Left renal cortex interstitium (tissue), 4 donors: ENCODE data around the gene VAT1L. TPM values are rescaled to one million over a fixed set of nuclear protein-coding genes. Genes with fewer than 3 reads are reported as not detected.

Source experiments
- DNase-seq, 4 donors: peaks; one replicate each; pipeline ENCODE4 v3.0.0-alpha.2; 2013; ENCODE audit warnings: low read depth in 4 of 4, low spot score in 2 of 4, missing footprints in 1 of 4
- polyA plus RNA-seq, 4 donors: library from polyadenylated mRNA; unstranded; fragments of 120-200 nt; gene quantifications; one replicate each; pipeline ENCODE4 v1.2.1, GENCODE V29; 2013; ENCODE audit not compliant: insufficient read length in 4 of 4

The VAT1L gene
- polyA plus RNA-seq, 4 donors: 3.6 to 5.1 (median 4.8) TPM

GRCh38 chr16:77898671-77899211 is 110.4 kb downstream of the VAT1L start:
- no peak for DNase-seq

GRCh38 chr16:77899416-77899815 is 111.1 kb downstream of the VAT1L start:
- no peak for DNase-seq

DNA sequence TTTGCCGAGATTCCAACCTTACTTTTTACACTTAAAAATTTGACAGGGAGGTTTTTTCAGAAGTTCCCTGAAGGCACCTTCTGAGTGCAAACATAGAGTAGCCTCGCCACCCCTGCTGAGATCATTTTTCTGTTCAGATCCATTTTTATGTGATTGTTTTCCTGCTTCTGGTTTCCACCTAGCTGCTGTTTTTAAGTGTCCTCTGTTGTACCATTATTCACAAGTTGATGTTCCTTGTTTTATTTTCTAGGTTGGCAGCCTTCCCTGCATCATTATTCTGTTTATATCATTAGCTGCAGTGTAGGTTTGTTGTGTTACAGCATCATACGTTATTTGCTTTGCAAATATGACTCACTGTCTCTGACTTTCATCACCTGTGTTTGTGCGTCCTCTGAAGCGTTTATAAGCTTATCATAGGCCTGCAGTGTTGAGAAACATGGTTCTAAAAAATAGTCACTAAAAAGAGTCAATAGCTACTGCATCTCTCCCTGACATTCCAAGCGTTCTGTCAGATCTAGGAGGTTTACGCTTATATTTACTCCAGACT is 117.1 kb downstream of the VAT1L start:
- no peak for DNase-seq

- no peak for DNase-seq
Measured at GRCh38 chr16:77910021-77910420, 121.7 kb downstream of the VAT1L start.

DNA sequence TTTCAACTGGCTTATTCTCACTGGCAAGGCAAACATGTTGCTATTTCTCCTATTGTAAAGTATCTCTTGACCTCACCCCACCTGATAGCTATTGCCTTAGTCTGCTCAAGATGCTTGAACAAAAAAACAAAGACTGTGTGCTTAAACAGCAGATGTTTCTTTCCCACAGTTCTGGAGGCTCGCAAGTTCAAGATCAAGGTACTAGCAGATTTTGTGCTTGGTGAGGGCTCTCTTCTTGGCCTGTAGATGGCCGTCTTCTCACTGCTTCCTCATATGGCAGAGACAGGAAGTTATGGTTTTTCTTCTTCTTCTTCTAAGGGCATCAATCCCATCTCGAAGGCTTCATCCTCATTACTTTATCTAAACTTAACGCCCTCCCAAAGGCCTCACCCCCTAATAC is 124.3 kb downstream of the VAT1L start:
- DNase-seq: no peak

- DNase-seq: no peak
Measured at GRCh38 chr16:77913738-77914253, 125.4 kb downstream of the VAT1L start.

- DNase-seq: no peak
Measured at GRCh38 chr16:77916111-77916510, 127.7 kb downstream of the VAT1L start.

DNA sequence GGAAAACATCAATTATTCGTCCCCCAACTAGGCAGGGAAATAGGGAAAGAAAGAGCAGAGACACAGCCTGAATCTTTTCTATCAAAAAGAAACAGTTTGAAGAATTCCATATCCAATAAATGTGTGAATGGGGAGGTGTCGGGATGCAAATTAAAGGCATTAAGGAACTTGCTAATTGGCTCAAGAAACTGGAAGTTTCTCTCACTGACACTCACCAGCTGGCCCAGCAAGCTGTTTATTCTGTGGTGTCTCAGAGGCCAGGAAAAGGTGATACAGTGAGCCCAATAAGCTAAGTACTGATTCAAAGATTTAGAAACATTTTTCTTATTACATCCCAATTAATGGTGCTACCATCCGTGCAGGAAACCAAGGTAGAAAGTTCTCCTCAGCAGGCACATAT is 129.6 kb downstream of the VAT1L start:
- DNase-seq: no peak

DNA sequence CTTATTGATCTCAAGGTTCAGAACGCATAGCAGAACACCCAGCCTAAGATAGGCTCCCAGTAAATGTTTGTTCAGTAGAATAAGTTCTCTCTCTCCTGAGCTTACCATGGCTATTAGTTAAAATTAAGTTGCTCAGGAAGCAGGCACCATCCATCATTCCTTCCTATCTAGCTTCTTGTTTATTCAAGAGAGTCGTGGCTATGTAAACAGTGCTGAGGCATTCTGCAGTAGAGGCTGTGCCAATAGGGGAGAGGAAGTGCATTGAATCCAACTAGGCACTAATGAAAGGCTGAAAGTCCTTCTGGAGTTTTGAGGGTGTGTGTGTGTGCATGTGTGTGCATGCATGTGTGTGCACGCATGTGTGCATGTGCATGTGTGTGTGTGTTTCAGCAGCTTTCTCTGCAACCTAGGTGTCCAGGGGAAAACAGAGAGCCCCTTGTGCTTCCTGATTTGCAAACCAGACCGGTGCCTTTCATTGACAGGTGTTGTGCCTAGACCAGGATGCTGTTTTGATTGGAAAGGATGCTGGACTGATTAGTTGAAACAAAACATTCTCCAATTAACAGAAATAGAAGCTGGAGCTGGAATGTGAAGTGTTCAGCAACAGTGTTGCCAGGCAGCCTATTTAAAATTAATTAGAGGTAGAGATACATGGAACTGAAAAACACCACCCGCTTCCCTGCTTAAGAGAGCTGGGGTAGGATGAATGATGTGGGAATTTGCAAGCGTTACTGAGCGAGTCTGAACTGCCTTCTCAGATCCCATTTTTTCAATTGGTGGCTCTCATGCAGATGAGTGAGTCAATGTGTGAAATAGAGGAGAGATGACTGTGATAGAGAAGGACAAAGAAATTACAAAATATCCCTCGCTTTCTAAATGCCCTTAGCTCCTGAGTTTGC is 130.7 kb downstream of the VAT1L start:
- peak in 2 of 4 donors; percentile 43 to 50 for DNase-seq

DNA sequence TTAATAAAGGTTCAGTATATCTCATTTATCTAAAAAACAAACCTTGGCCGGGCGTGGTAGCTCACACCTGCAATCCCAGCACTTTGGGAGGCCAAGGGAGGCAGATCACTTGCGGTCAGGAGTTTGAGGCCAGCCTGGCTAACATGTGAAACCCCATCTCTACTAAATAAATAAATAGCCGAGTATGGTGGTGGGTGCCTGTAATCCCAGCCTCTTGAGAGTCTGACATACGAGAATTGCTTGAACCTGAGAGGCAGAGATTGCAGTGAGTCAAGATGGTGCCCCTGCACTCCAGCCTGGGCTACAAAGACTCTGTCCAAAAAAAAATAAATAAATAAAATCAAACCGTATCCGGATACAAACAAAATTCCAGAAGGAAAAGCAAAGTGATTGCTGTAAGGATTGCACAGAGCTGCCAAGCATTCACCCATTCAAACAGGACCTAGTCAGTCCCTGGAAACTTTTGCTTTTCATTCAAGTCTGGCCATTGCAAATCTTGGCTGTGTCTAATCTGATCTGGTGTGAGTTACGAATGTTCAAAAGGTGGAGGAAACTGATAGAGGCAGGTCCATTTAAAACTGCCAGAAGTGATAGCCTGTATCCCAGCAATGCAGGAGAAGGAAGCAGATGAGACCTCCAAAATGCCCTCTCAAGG is 131.5 kb downstream of the VAT1L start:
- DNase-seq: no peak

GRCh38 chr16:77920984-77921383 is 132.6 kb downstream of the VAT1L start:
- no peak for DNase-seq

GRCh38 chr16:77922228-77922754 is 133.9 kb downstream of the VAT1L start:
- DNase-seq: no peak

DNA sequence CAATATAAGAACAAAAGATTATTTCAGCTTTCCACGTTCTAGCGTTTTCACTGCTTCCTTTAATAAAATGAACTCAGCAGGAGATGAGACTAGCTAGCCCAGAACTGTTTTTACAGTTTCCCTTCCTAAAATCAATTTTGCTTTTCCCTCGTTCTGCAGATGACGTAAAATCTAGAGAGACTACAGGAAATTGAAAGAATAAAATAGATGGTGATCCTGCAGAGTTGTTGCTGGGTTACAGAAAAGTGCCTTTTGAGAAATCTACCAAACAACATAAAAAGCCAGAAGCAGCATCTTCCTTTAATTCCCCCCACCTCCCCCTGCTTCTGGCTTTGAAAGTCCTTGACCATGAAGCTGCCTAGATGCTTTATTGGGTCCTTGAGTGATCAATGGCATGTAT is 137.2 kb downstream of the VAT1L start:
- DNase-seq: no peak

DNA sequence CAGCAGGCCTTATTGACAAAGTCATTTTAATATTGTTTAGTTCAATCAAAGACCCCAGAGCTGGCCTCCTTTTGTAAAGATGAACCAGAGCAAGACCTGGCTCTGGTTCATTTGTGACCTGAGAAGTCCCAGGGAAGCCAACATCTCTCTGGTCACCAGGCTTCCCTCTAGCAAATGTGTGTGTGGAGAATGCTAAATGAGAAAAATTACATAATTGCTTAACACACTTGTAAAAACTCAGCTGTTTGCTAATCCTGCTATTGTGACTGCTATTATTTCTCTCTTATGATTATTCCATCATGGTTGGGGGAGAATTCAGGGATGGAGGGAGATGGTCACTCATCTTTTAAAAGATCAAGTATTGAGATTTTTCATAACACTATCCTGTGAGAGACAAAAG is 139.7 kb downstream of the VAT1L start:
- no peak for DNase-seq

DNA sequence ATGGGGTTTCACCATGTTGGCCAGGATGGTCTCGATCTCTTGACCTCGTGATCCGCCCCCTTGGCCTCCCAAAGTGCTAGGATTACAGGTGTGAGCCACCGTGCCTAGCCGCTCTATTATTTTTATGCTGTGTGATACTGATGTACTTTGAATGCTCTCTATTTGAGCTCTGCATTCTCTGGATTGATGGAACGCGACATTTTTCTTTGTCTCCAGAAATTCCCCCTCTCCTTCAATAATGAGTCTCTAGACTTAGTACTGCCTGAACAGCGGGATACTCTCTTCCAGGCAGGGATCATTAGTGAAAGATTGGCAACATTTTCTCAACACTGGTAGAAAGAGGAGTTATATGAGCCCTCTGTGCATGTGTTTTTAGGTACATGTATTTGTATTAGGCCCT is 140.6 kb downstream of the VAT1L start:
- no peak for DNase-seq

- DNase-seq: no peak
Measured at GRCh38 chr16:77931058-77931457, 142.7 kb downstream of the VAT1L start.

GRCh38 chr16:77937473-77938149 is 149.2 kb downstream of the VAT1L start:
- no peak for DNase-seq

DNA sequence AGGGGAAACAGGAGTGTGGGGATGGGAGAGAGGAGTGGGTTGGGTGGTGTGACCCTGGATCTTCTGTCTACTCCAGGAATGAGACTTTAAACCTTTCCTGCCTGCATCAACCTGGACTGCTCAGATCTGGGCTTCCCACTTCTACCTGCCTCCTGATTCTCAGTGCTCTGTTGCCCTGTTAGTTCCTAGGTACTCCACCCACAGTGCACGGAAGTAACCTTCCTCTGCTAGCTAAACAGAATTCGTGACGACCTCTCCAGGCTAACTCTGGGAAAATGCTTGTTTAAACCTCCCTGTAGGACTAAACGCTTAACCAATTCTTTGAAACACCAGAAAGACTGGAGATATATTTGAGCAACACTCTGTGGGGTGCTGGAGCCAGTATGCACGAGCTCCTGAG is 150.5 kb downstream of the VAT1L start:
- DNase-seq: no peak

DNA sequence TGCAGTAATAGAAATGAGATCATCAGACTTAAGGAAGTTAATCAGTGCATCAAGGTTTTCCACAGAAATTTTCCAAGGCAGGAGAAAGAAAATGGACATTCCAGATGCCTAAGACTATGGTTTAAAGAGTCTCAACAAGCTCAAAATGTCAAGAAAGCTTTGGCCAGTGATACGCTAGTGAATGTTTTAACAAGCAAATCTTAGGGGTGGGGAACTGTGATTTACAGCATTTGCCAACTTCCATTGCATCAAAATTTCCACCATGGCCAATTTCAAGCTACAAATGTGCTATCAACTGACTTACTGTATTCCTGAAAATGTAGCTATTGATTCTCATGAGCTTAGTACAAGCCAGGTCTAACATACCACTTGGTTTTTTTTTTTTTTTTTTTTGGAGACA is 151.6 kb downstream of the VAT1L start:
- DNase-seq: no peak

DNA sequence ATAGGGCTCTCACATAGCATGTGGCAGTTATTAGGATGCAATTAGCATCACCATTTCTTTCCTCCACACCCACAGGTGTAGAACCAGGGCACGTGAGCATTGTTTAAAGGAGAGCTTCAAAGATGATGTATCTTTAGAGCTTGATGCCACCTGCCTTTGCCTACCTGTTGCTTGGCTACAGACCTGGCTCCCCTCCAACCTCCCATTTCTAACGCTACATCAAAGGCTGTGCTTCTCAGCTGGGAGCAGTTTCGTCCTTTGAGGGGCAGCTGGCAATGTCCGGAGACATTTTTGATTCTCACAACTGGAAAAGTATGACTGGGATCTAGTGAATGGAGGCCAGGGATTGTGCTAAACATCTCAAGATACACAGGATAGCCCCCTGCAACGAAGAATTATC is 155.4 kb downstream of the VAT1L start:
- DNase-seq: no peak
